Hematopoietic multipotent progenitor cell treated with erythropoietin and hydrocortisone succinate and interleukin-3 and kit ligand, for 17 days (in vitro differentiated cells): Measurements from ENCODE around the gene SRL.

Experiments used
- DNase-seq: peaks from one replicate; pipeline ENCODE4 v3.0.0-alpha.2; 2015; ENCODE audit warnings: low spot score

The SRL gene

GRCh38 chr16:4200781-4201137 is 41.1 kb downstream of the SRL start:
- DNase-seq = no peak

DNA sequence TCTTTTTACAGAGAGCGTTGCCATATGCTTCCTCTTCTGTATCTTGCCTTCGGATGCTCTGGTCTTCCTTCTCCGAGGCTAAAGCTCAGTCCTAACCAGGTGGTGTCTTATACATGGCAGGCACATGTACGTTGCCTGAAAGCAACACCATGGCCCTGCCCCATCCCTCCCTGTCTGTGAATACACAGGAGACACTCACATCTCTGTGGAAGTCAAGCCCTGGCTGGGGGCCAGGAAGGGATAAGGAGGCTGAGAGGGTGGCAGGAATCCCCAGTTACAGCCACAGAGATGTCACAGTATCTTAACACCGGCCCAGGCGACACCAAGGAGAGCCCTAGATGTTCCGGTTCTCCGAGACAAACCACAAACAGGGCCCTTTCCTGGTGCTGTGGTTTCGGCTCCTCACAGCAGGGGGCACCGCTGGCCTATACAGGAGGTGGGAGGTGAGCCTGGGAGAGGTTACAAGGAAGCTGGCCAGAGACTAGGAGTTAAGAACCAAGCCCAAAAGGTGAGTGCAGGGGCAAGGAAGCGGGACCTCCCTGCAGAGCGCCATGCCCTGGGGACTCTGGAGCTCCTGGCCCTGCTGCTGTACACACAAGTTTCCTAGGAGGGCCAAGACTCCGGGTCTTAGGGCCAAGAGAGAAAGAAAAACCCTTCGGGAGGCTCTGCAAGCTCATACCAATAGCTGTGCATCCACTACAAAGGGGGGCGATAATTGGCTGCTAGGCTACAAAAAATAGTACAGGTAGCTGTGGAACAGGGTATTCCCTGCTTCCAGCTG is 41.7 kb downstream of the SRL start:
- DNase-seq = peak; percentile 39

- no peak for DNase-seq
Measured at GRCh38 chr16:4198816-4199215, 43.1 kb downstream of the SRL start.

GRCh38 chr16:4194661-4195060 is 47.2 kb downstream of the SRL start:
- no peak for DNase-seq

DNA sequence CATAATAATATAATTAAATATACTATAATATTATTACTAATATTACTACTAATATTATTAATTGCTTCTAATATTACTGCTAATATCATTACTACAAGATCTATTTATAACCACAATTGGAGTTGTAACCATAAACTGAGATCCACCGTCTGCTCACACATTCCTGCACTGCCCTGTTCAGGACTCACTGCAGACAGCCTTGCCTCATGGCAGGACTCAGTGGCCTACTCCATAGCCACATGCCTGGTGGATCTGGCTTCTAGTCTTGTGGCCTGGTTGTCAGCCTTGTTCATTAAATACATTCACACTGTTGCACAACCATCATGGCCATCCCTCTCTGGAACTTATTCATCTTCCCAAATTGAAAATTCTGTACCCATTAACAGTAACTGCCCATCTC is 48.0 kb downstream of the SRL start:
- no peak for DNase-seq

DNA sequence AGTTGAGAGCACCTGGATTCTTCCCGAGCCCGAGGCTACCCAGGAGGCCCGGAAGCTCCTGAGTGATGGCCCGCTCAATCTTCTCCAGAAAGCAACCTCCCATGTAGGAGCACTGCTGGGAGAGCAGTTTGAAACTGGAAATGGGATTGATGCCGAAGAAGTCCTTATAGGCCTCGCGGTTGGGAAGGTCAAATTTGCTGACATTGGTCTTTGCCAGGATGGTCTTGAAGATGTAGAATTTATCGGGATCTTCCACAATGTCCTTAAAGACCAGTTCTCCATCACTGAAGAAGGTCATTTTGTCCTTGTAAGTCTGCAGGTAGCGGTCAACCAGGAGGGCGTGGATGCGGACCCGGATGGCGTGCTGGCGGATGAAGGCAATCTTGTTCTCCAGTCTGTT is 49.7 kb downstream of the SRL start:
- no peak for DNase-seq

DNA sequence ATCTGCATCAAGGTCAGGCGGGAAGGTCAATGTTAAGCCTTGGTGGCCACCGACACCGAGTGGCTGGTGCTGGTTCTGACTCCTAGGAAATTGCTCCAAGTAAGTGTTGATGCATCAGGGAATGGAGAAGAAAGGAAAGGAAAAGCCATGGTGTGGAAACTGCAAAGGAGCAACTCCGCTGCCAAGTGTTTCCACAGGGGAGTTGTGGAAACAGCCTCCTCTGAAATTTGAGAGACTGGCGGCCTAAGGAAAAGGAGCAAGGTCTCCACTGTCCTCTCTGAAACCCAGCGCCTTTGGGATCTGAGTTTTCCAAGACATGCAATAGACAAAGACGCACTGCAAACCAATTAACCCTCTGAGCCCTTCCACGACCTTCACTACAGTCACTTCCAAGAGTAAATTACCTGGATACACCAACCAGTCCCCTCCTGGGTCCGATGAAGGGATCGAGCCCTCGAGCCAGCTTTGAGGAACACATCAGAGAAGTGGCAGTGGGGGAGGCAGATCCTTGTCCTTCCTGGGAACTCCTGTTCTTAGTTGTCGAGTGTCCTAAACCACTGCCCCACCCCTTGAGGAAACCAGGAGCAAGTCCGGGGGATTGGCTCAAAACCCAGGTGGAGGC is 51.1 kb downstream of the SRL start:
- no peak for DNase-seq

DNA sequence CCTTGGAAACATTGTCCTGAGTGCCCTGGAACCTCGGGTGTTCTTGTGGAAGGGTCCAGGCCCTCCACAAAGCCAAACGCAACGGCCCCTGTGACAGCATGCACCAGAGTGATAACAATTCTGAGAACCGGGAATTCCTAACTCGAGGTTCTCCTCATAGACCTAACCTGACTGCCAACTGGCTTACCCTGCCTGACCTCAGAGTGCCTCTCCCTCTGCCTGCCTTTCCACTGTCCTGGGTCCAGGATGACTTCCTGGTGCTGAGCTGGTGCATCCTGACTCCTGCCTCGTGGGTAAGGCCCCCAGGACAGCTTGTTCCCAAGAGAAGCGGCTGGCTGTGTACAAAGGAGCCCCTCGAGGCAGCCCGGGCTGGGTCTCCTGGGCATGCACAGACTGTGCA is 51.8 kb downstream of the SRL start:
- no peak for DNase-seq

DNA sequence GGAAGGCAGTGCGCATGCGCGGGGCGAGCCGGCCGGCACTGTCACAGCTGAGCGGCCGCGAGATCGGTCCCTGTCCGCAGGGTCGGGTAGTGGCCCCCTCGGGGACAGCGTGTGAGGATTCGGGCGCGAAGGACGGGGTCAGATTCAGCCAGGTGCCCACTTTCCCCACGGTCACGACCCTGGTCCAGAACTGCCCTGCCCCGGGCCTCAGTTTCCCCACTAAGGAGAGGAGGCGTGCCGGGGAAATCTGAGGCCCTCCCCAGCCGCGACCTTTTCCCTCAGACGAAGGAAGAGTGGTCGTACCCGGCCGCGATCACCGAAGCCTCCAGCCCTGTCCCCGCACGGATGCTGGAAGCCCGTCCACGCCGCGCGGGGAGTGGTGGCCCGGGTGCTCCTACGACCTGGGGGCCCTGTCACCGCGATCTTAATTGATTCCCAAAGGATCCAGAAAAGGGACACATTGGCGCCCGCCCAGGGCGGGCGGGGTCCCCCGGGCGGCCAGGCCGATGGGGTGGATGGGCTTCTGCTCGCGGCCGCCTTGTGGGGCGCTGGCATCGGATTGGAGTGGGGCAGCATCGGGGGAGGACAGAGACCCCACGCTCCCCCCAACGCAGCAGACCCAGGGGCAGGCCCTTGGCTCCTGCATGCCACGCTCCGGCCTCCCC is 57.7 kb downstream of the SRL start:
- DNase-seq = no peak

GRCh38 chr16:4183237-4184037 is 58.4 kb downstream of the SRL start:
- DNase-seq = peak; percentile 92

- DNase-seq = no peak
Measured at GRCh38 chr16:4182581-4183236, 59.2 kb downstream of the SRL start.

DNA sequence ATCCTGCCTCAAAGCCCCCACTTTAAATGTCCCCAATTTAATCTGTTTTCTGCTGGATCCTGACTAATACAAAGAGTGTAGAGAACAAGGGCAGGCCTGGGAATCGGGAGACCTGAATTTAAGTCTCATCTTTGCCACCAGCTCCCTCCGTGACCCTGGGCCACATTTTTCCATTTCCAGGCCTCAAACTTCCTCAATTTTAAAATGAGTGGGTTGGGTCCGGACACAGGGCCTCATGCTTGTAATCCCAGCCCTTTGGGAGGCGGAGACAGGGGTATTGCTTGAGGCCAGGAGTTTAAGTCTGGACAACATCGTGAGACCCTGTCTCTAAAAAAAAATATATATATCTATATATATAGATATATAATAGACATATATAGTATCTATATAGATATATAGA is 61.4 kb downstream of the SRL start:
- DNase-seq = no peak

- no peak for DNase-seq
Measured at GRCh38 chr16:4179763-4180260, 62.1 kb downstream of the SRL start.

- DNase-seq = no peak
Measured at GRCh38 chr16:4179020-4179419, 62.9 kb downstream of the SRL start.

- DNase-seq = no peak
Measured at GRCh38 chr16:4178468-4179010, 63.3 kb downstream of the SRL start.

- no peak for DNase-seq
Measured at GRCh38 chr16:4176906-4177417, 64.9 kb downstream of the SRL start.

DNA sequence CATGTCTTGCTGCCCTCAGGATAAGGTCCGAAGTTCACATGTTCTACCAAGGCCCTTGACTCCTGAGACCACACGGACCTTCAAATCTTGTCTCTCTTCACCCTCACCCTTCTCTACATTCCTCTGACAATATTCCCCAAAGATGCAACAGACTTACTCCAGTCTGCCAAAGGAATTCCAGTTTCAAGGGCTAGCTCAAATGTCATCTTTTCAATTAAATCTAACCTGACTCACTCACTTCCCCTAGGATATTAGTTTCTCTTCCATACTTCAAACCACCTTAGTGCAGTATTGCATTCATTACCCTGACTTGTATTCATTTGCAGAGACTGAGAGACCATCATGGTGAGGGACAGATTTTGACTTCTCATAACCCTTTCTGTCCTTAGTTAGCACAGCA is 66.0 kb downstream of the SRL start:
- DNase-seq = no peak

DNA sequence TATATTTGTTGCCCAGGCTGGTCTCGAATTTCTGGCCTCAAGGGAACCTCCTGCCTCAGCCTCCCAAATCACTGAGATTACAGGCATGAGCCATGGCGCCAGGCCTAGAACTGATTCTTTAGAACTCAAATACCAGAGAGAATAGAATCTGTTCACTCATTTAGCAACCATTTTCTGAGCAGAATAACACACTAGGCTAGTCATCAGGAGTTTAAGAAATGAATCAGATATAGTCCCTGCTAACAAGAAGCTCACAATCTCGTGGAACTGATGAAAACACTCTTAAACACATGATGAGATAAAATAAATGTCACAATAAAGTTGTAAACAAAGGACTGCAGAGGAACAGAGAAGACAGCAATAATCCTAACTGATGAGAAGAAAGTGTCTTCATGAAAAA is 69.8 kb downstream of the SRL start:
- no peak for DNase-seq

DNA sequence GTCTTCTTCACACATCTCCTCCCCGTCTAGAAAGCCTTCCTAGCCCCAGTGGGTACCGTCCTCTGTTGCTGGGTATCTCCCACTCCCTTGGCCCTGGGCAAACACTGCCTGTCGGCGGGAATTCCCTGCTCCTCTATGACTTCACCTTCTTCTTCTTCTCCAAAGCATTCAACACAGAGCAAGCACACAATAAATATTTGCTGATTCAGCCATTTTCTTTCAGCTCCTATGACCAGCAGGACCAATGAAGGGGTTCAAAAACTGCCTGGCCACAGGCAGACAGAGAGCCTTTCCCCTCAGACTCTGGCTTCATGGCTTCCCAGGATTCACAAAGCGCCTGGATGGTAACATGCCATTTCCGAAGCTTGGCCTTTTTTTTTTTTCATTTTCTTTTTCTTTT is 72.5 kb downstream of the SRL start:
- DNase-seq = no peak

DNA sequence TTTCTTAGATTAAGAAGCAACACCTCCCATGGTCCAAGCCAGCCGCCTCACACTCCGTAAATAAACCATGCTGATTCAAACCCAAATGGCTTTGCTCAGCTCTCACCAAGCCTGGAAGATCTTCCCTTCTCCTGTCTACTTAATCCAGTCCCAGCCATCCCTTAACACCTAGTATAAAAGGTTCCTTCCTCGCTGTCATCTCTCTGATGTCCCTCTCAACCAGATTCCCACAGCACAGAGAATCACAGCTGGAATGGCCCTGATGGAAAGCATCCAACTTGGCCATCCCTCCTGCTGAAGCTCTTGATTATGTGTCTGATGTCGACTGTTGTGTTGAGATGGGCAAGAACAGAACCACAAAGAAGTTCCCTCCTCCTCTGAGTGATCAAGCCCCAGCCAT is 75.1 kb downstream of the SRL start:
- DNase-seq = no peak

- no peak for DNase-seq
Measured at GRCh38 chr16:4160658-4161430, 81.0 kb downstream of the SRL start.
